H1 (cell line): ENCODE measurements around the gene RARA. TPM values are rescaled to one million over a fixed set of nuclear protein-coding genes. Genes with fewer than 3 reads are reported as not detected.

Experiments
- CTCF ChIA-PET: fragments of 300-600 bp; sonication (Branson Sonifier 250); formaldehyde crosslinking; loops from one replicate; lab custom pipeline; 2021; ENCODE audit not compliant: partially characterized antibody; lab: Charles Lee
- POLR2A ChIA-PET: fragments of 300-600 bp; sonication (Branson Sonifier 250); formaldehyde crosslinking; loops from one replicate; lab custom pipeline; 2021; ENCODE audit warnings: inconsistent platforms; ENCODE audit not compliant: partially characterized antibody; lab: Charles Lee
- DNase-seq, 2 experiments: peaks; one replicate each; pipeline versions ENCODE4 v3.0.0 to v3.0.0-alpha.2; 2010 to 2022; ENCODE audit warnings: low spot score in 2 of 2, low read depth in 1 of 2, mixed read lengths in 1 of 2
- FAIRE-seq: peaks from 2 replicates; lab custom pipeline; 2011; peaks lifted over from hg19 to GRCh38; lab: Jason Lieb, UNC
- H2AFZ ChIP-seq: 2 replicates; pipeline ENCODE4 v1.8.1; 2012; ENCODE audit warnings: low read length, inconsistent platforms
- H2AK5ac ChIP-seq: 2 replicates; pipeline ENCODE4 v1.6.1; 2013; ENCODE audit warnings: low read depth, low read length
- H2BK120ac ChIP-seq: replicated peaks from 2 replicates; pipeline ENCODE3; 2013; ENCODE audit warnings: low read depth, low read length, inconsistent platforms
- H2BK12ac ChIP-seq: 2 replicates; pipeline ENCODE4 v1.6.1; 2013; ENCODE audit warnings: low read depth, low read length
- H2BK15ac ChIP-seq: 2 replicates; pipeline ENCODE4 v1.6.1; 2013; ENCODE audit warnings: low read length
- H2BK20ac ChIP-seq: 2 replicates; pipeline ENCODE4 v1.6.1; 2013; ENCODE audit warnings: low read length
- H2BK5ac ChIP-seq: 2 replicates; pipeline ENCODE4 v1.6.1; 2013; ENCODE audit warnings: low read depth, low read length
- H3K14ac ChIP-seq: 2 replicates; pipeline ENCODE4 v1.6.1; 2013; ENCODE audit warnings: inconsistent platforms; ENCODE audit not compliant: insufficient read length
- H3K18ac ChIP-seq: 2 replicates; pipeline ENCODE4 v1.6.1; 2013; ENCODE audit warnings: low read length; ENCODE audit errors: extremely low read depth
- H3K23ac ChIP-seq: 2 replicates; pipeline ENCODE4 v1.6.1; 2013; ENCODE audit warnings: inconsistent platforms; ENCODE audit not compliant: insufficient read length
- H3K23me2 ChIP-seq: 2 replicates; pipeline ENCODE4 v1.6.1; 2013; ENCODE audit warnings: low read depth, low read length
- H3K27ac ChIP-seq: 2 replicates; pipeline ENCODE4 v1.6.1; 2011; ENCODE audit warnings: low read depth, low read length, inconsistent platforms
- H3K27me3 ChIP-seq, 4 experiments: replicated peaks in 1 of 4; 1 replicate in 1 of 4; 2 replicates in 3 of 4; pipeline versions ENCODE4 v1.6.1 to v1.8.1; 2011 to 2013; ENCODE audit warnings: low read length in 3 of 4, mild to moderate bottlenecking in 3 of 4, inconsistent platforms in 2 of 4, mixed read lengths in 2 of 4, moderate library complexity in 1 of 4; ENCODE audit not compliant: control insufficient read depth in 3 of 4, insufficient read depth in 3 of 4; ENCODE audit errors: extremely low read depth in 1 of 4
- H3K36me3 ChIP-seq, 4 experiments: 2 replicates each; pipeline versions ENCODE4 v1.6.1 to v1.8.1; 2011 to 2013; ENCODE audit warnings: mild to moderate bottlenecking in 4 of 4, low read length in 3 of 4, moderate library complexity in 2 of 4, control low read depth in 1 of 4, inconsistent platforms in 1 of 4; ENCODE audit not compliant: insufficient read depth in 4 of 4, control insufficient read depth in 2 of 4
- H3K4ac ChIP-seq: replicated peaks from 2 replicates; pipeline ENCODE3; 2013; ENCODE audit warnings: low read length, low read depth, mixed read lengths, inconsistent platforms; ENCODE audit not compliant: insufficient read length
- H3K4me1 ChIP-seq, 4 experiments: replicated peaks in 1 of 4; 1 replicate in 1 of 4; 2 replicates in 3 of 4; pipeline versions ENCODE4 v1.6.1 to v1.8.1; 2011 to 2013; ENCODE audit warnings: low read length in 3 of 4, inconsistent platforms in 2 of 4, mixed read lengths in 1 of 4; ENCODE audit not compliant: insufficient read depth in 4 of 4, control insufficient read depth in 3 of 4
- H3K4me2 ChIP-seq, 2 experiments: 2 replicates each; pipeline versions ENCODE4 v1.6.1 to v1.8.1; 2011 to 2013; ENCODE audit warnings: low read depth in 2 of 2, low read length in 2 of 2, control low read depth in 1 of 2, inconsistent platforms in 1 of 2, mild to moderate bottlenecking in 1 of 2; ENCODE audit not compliant: insufficient read depth in 1 of 2
- H3K4me3 ChIP-seq, 4 experiments: fragments of 200-600, 300-600 bp in 1 of 4; sonication (generic), shearing (Covaris generic), sonication (Bioruptor Twin) in 1 of 4; 2 replicates each; pipeline versions ENCODE4 v1.5.1 to v1.8.1; 2011 to 2016; ENCODE audit warnings: low read length in 4 of 4, low read depth in 3 of 4, control low read depth in 2 of 4, inconsistent platforms in 2 of 4, mild to moderate bottlenecking in 2 of 4, mixed read lengths in 1 of 4, moderate library complexity in 1 of 4; ENCODE audit not compliant: insufficient read depth in 2 of 4; ENCODE audit errors: extremely low read depth in 1 of 4
- H3K56ac ChIP-seq: replicated peaks from 2 replicates; pipeline ENCODE3; 2013; ENCODE audit warnings: low read depth, mild to moderate bottlenecking, mixed read lengths, low read length, inconsistent platforms; ENCODE audit not compliant: insufficient read length
- H3K79me1 ChIP-seq: 2 replicates; pipeline ENCODE4 v1.6.1; 2013; ENCODE audit warnings: low read depth, low read length, control low read depth
- H3K79me2 ChIP-seq, 2 experiments: 2 replicates each; pipeline versions ENCODE4 v1.6.1 to v1.8.1; 2012 to 2013; ENCODE audit warnings: low read length in 2 of 2, mild to moderate bottlenecking in 2 of 2, inconsistent platforms in 1 of 2; ENCODE audit not compliant: insufficient read depth in 2 of 2, control insufficient read depth in 1 of 2
- H3K9ac ChIP-seq, 4 experiments: replicated peaks in 1 of 4; 1 replicate in 1 of 4; 2 replicates in 3 of 4; pipeline versions ENCODE4 v1.6.1 to v1.8.1; 2011 to 2013; ENCODE audit warnings: low read depth in 3 of 4, low read length in 3 of 4, control low read depth in 2 of 4, mild to moderate bottlenecking in 2 of 4, moderate library complexity in 2 of 4, inconsistent platforms in 1 of 4; ENCODE audit errors: extremely low read depth in 1 of 4
- H3K9me3 ChIP-seq, 2 experiments: 2 replicates each; pipeline versions ENCODE4 v1.6.1 to v1.8.1; 2012 to 2013; ENCODE audit warnings: mild to moderate bottlenecking in 2 of 2, moderate library complexity in 2 of 2, control low read depth in 1 of 2, inconsistent platforms in 1 of 2, low read depth in 1 of 2, low read length in 1 of 2, mixed read lengths in 1 of 2; ENCODE audit not compliant: insufficient read depth in 2 of 2
- H4K20me1 ChIP-seq, 2 experiments: replicated peaks in 1 of 2; 2 replicates each; pipeline versions ENCODE3 to v1.8.1; 2011 to 2013; ENCODE audit warnings: inconsistent platforms in 2 of 2, low read length in 2 of 2, mild to moderate bottlenecking in 1 of 2; ENCODE audit not compliant: insufficient read depth in 2 of 2, control insufficient read depth in 1 of 2
- H4K5ac ChIP-seq: 2 replicates; pipeline ENCODE4 v1.6.1; 2013; ENCODE audit warnings: low read length, low read depth, mixed read lengths, inconsistent platforms; ENCODE audit not compliant: insufficient read length
- H4K8ac ChIP-seq: 2 replicates; pipeline ENCODE4 v1.8.0; 2013; ENCODE audit warnings: mild to moderate bottlenecking, moderate library complexity, low read length, inconsistent platforms; ENCODE audit not compliant: insufficient read depth; ENCODE audit errors: extremely low read depth
- H4K91ac ChIP-seq: replicated peaks from 2 replicates; pipeline ENCODE3; 2013; ENCODE audit warnings: low read length, mixed read lengths, inconsistent platforms; ENCODE audit not compliant: insufficient read length
- JUN ChIP-seq: IDR thresholded peaks from 2 replicates; pipeline ENCODE4 v1.6.1; 2011; ENCODE audit warnings: low read depth, mild to moderate bottlenecking, improper control_type of control experiment, low read length
- TCF12 ChIP-seq: IDR thresholded peaks from 2 replicates; pipeline ENCODE4 v1.6.1; 2011; ENCODE audit warnings: low read depth, mild to moderate bottlenecking, low read length
- WGBS, 2 experiments: shearing (Covaris generic) in 1 of 2; methylation state at CpG; one replicate each; pipeline versions ENCODE4 v1.1.6 to v1.1.7; 2013 to 2015; ENCODE audit warnings: low lambda C conversion rate in 2 of 2, mixed read lengths in 2 of 2, inconsistent platforms in 1 of 2, low coverage in 1 of 2, missing lambda C conversion rate in 1 of 2; ENCODE audit not compliant: insufficient replicate concordance in 2 of 2, insufficient coverage in 1 of 2, insufficient read length in 1 of 2; ENCODE audit errors: extremely low coverage in 1 of 2, missing lambda C conversion rate in 1 of 2; 5-methylcytosine and 5-hydroxymethylcytosine counted together
- polyA plus RNA-seq, 7 experiments: library from polyadenylated mRNA; depleted of rRNA in 3 of 7; stranded (reverse) in 5 of 7; unstranded in 2 of 7; fragments of >200 nt in 5 of 7; fragments of 200-250 nt in 2 of 7; gene quantifications; 1 replicate in 5 of 7; 2 replicates in 1 of 7; 4 replicates in 1 of 7; pipeline versions ENCODE4 v1.2.1 to v1.2.3, GENCODE V29; 2011 to 2013; ENCODE audit warnings: missing spikeins in 2 of 7, mixed read lengths in 2 of 7
- total RNA-seq: library from RNA; stranded (reverse); fragmentation: NEBNext Ultra II Directional; extraction: Animal tissue kit (Norgen Biotek cat#: 25700); gene quantifications from 2 replicates; pipeline ENCODE4 v1.2.1, GENCODE V29; 2021

The RARA gene
- total and polyA plus RNA-seq, 2 of the 8 experiments (the other 6 are each of a cell fraction or from before 2014, with no cell fraction given), result 4.4 to 16.5 TPM

GRCh38 chr17:40327735-40328385, 18.9 kb downstream of the RARA start:
- Histone ChIP-seq H3K79me1 (peaks cover 17% of the 10 kb centered on the region), H4K8ac (no peak overlapping the region), H2BK12ac (no peak overlapping the region), H3K23me2 (no peaks in the 10 kb centered on the region), H3K4ac (no peak overlapping the region), H3K79me2 (peaks cover 0 to 8% of the 10 kb centered on the region in 2 experiments; a peak in 1 of 4 replicates), H4K91ac (no peak overlapping the region)
- POLR2A ChIA-PET, result interaction anchor here (0.9 to 2.5 kb wide), 5 partner anchors 11 to 39 kb away, joined by 3 to 21 read pairs (median 5); partner anchors contain the start of gene CDC6
- FAIRE-seq, result no peak
- TF ChIP-seq JUN, result no peak
- no peak for TF ChIP-seq TCF12
- TF ChIP-seq, all 59 proteins: peak for 0
- Histone ChIP-seq H3K4me2 (no peak overlapping the region), H2BK5ac (no peak overlapping the region), H4K5ac (no peak overlapping the region), H3K36me3 (no peaks in the 10 kb centered on the region), H3K18ac (no peak overlapping the region), H3K14ac (no peak overlapping the region), H3K27ac (no peak overlapping the region), H3K56ac (no peak overlapping the region), H3K9ac (no peak overlapping the region), H2BK20ac (no peak overlapping the region), H2BK120ac (no peak overlapping the region), H2AFZ (no peak overlapping the region), H2BK15ac (no peak overlapping the region), H3K4me1 (peaks cover 0 to 6% (median 2%) of the 10 kb centered on the region in 4 experiments; a peak in 4 of 7 replicates), H4K20me1 (peaks cover 16 to 27% of the 10 kb centered on the region in 2 experiments), H3K9me3 (no peaks in the 10 kb centered on the region), H3K23ac (no peak overlapping the region), H3K4me3 (no peak overlapping the region), H2AK5ac (no peak overlapping the region), H3K27me3 (no peaks in the 10 kb centered on the region)
- DNase-seq, result no peak
- WGBS, 2 experiments, result 81% methylated on average over 3 of the region's 3 CpGs; no CpG with 5 or more reads in 1 of the 2 experiments
- CTCF ChIA-PET, result interaction anchor here (0.7 to 39.2 kb wide), 8 partner anchors 9 to 304 kb away, joined by 3 to 1198 read pairs (median 4); partner anchors contain the start of gene GJD3
